ENCODE results near the gene PFDN1. TPM values are rescaled to one million over a fixed set of nuclear protein-coding genes. Genes with fewer than 3 reads are reported as not detected.

Gene PFDN1
- total and polyA plus RNA-seq, 3 donors from 2014 or later: 62.4 to 185 (median 156) TPM

GRCh38 chr5:140295414-140295813 is 7.5 kb downstream of the PFDN1 start:
- no peak overlapping the region for H3K27ac ChIP-seq
- H3K4me3 ChIP-seq: no peak overlapping the region
- H3K9me3 ChIP-seq: no peaks in the 10 kb centered on the region
- intact Hi-C loops (cut with DNase I; ENCODE audit: low total_unique reads): no loop called here
- no peak for TF ChIP-seq CTCF (IDR thresholded peaks at IDR 0.05)
- no peak for TF ChIP-seq POLR2A (IDR thresholded peaks at IDR 0.05)
- WGBS, 2 donors: 18 to 31% methylated on average over 1 of the region's 1 CpG
- peaks cover 21% of the 10 kb centered on the region for H3K4me1 ChIP-seq
- no peaks in the 10 kb centered on the region for H3K27me3 ChIP-seq
- DNase-seq: peak; percentile 75
- H3K36me3 ChIP-seq (ENCODE audit: low read depth, missing control alignments): no peaks in the 10 kb centered on the region

- Histone ChIP-seq H3K27me3 (no peaks in the 10 kb centered on the region), H3K36me3 (ENCODE audit: low read depth, missing control alignments) (no peaks in the 10 kb centered on the region), H3K27ac (peak overlapping the region in 1 of 2 donors; percentile 72), H3K4me3 (no peak overlapping the region), H3K9me3 (no peaks in the 10 kb centered on the region), H3K4me1 (peaks cover 21% of the 10 kb centered on the region)
- intact Hi-C loops (cut with DNase I; ENCODE audit: low total_unique reads): no loop called here
- TF ChIP-seq CTCF (IDR thresholded peaks at IDR 0.05): no peak
- no peak for TF ChIP-seq POLR2A (IDR thresholded peaks at IDR 0.05)
- DNase-seq: no peak
- 59 to 65% methylated on average over 2 of the region's 2 CpGs for WGBS, 2 donors
These were observed 8.1 kb downstream of the PFDN1 start for GRCh38 chr5:140294753-140295152.

DNA sequence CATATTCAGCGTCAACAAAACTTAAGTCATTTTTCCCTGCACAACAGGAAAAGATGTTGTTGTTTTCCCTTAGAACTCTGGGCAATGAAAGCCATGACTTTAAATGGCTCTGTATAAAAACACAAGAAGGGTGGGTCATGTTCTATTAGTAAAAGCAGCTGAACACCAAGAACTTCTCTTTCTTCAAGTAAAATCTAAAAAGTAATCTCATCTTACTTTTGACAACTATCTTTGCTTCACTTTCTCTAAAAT is 9.1 kb downstream of the PFDN1 start:
- no peaks in the 10 kb centered on the region for H3K36me3 ChIP-seq (ENCODE audit: low read depth, missing control alignments)
- no peak for TF ChIP-seq POLR2A (IDR thresholded peaks at IDR 0.05)
- no peak for TF ChIP-seq CTCF (IDR thresholded peaks at IDR 0.05)
- H3K4me1 ChIP-seq: peaks cover 21% of the 10 kb centered on the region
- H3K27ac ChIP-seq: peak overlapping the region; percentile 60 to 72
- H3K4me3 ChIP-seq: no peak overlapping the region
- no peaks in the 10 kb centered on the region for H3K27me3 ChIP-seq
- no peaks in the 10 kb centered on the region for H3K9me3 ChIP-seq
- no peak for DNase-seq
- intact Hi-C loops (cut with DNase I; ENCODE audit: low total_unique reads): no loop called here
- 42 to 60% methylated on average over 1 of the region's 1 CpG for WGBS, 2 donors

GRCh38 chr5:140293091-140293848 is 9.6 kb downstream of the PFDN1 start:
- no peaks in the 10 kb centered on the region for H3K27me3 ChIP-seq
- H3K4me3 ChIP-seq: no peak overlapping the region
- peaks cover 21% of the 10 kb centered on the region for H3K4me1 ChIP-seq
- H3K9me3 ChIP-seq: no peaks in the 10 kb centered on the region
- 46 to 57% methylated on average over 4 of the region's 4 CpGs for WGBS, 2 donors
- H3K36me3 ChIP-seq (ENCODE audit: low read depth, missing control alignments): no peaks in the 10 kb centered on the region
- no peak for DNase-seq
- intact Hi-C loops (cut with DNase I; ENCODE audit: low total_unique reads): no loop called here
- peak overlapping the region; percentile 60 to 72 for H3K27ac ChIP-seq
- TF ChIP-seq CTCF (IDR thresholded peaks at IDR 0.05): no peak
- TF ChIP-seq POLR2A (IDR thresholded peaks at IDR 0.05): no peak

Data from testis (tissue), 3 donors.